PC-3 (cell line): ENCODE measurements around the gene CHAC1.

Source experiments
- EZH2phosphoT487 ChIP-seq: fragments of 300-600 bp; sonication (generic); IDR thresholded peaks from 2 replicates; pipeline ENCODE4 v1.6.1; 2018; ENCODE audit warnings: mild to moderate bottlenecking, antibody characterized with exemption, low read length, borderline replicate concordance
- TF ChIP-seq, protein P1 (sequence below): fragments of 300-600 bp; sonication (generic); conservative IDR thresholded peaks from 2 replicates; pipeline ENCODE4 v1.5.1; 2017; ENCODE audit warnings: antibody characterized with exemption, low read depth, mild to moderate bottlenecking, low read length

GRCh38 chr15:40925863-40926658, 27.2 kb upstream of the CHAC1 start:
- TF ChIP-seq EZH2phosphoT487, result no peak
- TF ChIP-seq, protein P1, sequence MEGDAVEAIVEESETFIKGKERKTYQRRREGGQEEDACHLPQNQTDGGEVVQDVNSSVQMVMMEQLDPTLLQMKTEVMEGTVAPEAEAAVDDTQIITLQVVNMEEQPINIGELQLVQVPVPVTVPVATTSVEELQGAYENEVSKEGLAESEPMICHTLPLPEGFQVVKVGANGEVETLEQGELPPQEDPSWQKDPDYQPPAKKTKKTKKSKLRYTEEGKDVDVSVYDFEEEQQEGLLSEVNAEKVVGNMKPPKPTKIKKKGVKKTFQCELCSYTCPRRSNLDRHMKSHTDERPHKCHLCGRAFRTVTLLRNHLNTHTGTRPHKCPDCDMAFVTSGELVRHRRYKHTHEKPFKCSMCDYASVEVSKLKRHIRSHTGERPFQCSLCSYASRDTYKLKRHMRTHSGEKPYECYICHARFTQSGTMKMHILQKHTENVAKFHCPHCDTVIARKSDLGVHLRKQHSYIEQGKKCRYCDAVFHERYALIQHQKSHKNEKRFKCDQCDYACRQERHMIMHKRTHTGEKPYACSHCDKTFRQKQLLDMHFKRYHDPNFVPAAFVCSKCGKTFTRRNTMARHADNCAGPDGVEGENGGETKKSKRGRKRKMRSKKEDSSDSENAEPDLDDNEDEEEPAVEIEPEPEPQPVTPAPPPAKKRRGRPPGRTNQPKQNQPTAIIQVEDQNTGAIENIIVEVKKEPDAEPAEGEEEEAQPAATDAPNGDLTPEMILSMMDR, result no peak
